ENCODE results near the gene XKRX.

XKRX gene

DNA sequence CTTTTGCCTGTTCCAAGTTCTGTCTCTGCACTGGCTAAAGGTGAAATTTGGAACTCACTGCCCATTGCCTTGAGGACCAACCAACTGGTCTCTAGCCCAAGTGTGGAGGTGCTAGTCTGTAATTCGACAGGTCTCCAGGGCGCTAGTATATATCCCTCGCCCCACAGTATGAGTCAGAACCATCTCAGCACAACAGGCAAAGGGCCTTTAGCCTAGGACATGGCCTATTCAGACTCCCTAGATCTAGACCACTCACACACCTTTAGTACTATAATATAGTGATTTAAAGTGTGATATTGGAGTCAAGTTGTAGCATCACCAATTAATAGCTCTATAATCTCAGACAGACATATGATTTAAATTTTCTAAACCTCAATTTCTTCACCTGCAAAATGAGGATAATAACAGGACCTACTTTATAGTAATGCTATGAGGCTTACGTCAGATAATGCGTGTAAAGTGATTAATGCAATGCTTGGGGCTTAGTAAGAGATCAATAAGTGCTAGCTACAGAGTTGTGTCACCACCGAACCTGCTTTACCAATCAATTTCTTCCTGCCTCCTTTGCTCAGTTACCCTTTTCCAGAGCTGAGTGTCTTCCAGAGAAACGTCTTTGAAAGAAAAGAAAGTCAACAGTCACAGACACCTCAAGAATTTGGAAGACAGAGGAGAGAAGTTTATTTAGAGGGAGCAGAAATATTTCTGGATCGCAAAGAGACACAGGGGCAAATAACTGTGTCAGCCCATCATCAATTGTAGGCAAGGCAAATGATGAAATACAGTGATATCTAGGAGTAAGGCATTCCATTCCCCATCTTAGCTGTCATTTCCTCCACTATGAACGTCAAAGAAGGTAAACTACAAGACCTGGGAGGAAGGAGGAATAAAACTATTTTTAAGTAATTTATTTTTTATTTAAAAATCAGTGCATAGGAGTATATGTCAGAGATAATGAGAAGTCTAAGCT, 56.8 kb downstream of the XKRX start:
- in situ Hi-C loops (cut with HindIII; ENCODE audit: low pct_unique_long_range_greater_than_20kb, low sequenced_read_pairs), result no loop called here
- TF ChIP-seq JUND (IDR thresholded peaks at IDR 0.05; ENCODE audit: low read depth), result no peak
- DNase-seq (ENCODE audit: low read depth in 1 of 2, low spot score in 1 of 2), result no peak

DNA sequence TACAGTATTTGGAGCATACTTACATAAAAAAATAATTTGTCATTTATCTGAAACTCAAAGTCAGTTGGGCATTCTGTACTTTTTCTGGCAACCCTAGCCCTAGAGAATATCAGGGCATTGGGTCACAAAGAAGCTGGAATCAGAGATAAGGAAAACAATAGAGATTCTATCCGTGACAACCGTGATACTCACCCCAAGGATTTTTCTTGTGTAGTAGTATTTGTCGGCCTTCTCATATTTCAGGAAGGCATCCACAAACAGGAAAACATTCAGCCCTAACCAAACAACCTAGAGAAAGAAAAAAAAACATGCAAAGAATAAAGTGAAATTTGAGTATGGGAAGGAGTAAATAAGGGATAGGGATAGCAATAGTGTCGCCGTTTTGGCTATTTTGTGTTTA, 58.2 kb downstream of the XKRX start:
- no peak for DNase-seq (ENCODE audit: low read depth in 1 of 2, low spot score in 1 of 2)
- in situ Hi-C loops (cut with HindIII; ENCODE audit: low pct_unique_long_range_greater_than_20kb, low sequenced_read_pairs), result no loop called here
- no peak for TF ChIP-seq JUND (IDR thresholded peaks at IDR 0.05; ENCODE audit: low read depth)

DNA sequence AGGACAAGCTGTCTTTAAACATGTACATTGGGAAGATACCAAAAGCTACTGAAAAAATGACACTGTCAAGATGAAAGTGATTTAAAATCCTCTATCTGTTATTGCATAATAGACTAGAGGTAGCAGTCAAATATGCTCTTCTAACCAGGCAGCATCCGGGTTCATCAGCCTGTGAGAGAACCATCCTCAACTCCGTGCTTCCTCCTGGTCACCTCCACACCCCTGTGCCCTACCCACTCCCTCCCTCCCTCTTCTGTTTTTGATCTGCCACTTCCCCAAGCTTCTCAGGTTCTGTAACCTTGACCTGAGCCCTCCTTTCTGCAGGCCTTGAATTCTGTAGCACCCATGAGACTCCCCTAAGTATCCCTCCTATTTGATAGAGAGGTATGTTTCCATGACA, 60.4 kb downstream of the XKRX start:
- DNase-seq (ENCODE audit: low read depth in 1 of 2, low spot score in 1 of 2), result no peak
- in situ Hi-C loops (cut with HindIII; ENCODE audit: low pct_unique_long_range_greater_than_20kb, low sequenced_read_pairs), result no loop called here
- no peak for TF ChIP-seq JUND (IDR thresholded peaks at IDR 0.05; ENCODE audit: low read depth)

DNA sequence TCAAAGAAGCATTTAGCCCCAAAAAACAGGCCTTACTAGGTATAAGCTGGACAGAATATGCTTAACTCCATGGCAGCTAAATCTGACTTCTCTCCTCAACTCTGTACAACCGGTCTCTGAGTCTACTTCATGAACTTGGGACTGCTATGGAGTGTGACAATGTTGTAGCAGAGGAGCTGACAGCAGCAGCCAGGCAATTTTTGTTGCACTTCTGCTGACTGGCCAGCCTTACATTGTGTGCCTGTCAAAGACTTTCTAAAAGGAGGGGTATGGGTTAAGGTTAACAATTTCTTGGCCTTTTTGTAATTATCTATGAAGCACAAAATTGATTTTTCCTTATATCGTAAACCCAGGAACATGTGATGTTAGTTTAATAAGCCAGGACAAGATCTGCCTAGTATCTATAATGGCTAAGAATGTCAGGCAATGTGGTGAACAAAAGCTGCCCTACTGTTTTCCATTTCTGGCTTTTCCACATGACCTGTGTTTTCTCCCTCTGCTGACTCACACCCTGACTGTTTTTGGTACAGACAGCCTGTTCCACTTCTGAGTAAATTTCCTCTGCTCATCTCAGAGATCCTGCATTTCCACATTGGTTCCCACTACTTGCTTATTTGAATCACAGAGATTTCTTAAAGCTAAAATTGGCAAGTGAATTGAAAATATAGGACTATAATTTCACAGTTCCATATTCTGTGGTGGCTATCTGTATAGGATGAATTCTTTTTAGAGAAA, 63.9 kb downstream of the XKRX start:
- DNase-seq (ENCODE audit: low read depth in 1 of 2, low spot score in 1 of 2), result no peak
- in situ Hi-C loops (cut with HindIII; ENCODE audit: low pct_unique_long_range_greater_than_20kb, low sequenced_read_pairs), result no loop called here

More for the DNA sequence above, 63.9 kb downstream of the XKRX start:
- no peak for TF ChIP-seq JUND (IDR thresholded peaks at IDR 0.05; ENCODE audit: low read depth)
